H1 (cell line): ENCODE data around the gene LTBP1. TPM values are rescaled to one million over a fixed set of nuclear protein-coding genes. Genes with fewer than 3 reads are reported as not detected.

Source experiments
- CTCF ChIA-PET: fragments of 300-600 bp; sonication (Branson Sonifier 250); formaldehyde crosslinking; loops from one replicate; lab custom pipeline; 2021; ENCODE audit not compliant: partially characterized antibody; lab: Charles Lee
- POLR2A ChIA-PET: fragments of 300-600 bp; sonication (Branson Sonifier 250); formaldehyde crosslinking; loops from one replicate; lab custom pipeline; 2021; ENCODE audit warnings: inconsistent platforms; ENCODE audit not compliant: partially characterized antibody; lab: Charles Lee
- DNase-seq, 2 experiments: peaks; one replicate each; pipeline versions ENCODE4 v3.0.0 to v3.0.0-alpha.2; 2010 to 2022; ENCODE audit warnings: low spot score in 2 of 2, low read depth in 1 of 2, mixed read lengths in 1 of 2
- FAIRE-seq: peaks from 2 replicates; lab custom pipeline; 2011; peaks lifted over from hg19 to GRCh38; lab: Jason Lieb, UNC
- H2AFZ ChIP-seq: 2 replicates; pipeline ENCODE4 v1.8.1; 2012; ENCODE audit warnings: low read length, inconsistent platforms
- H2AK5ac ChIP-seq: 2 replicates; pipeline ENCODE4 v1.6.1; 2013; ENCODE audit warnings: low read depth, low read length
- H2BK120ac ChIP-seq: replicated peaks from 2 replicates; pipeline ENCODE3; 2013; ENCODE audit warnings: low read depth, low read length, inconsistent platforms
- H2BK12ac ChIP-seq: 2 replicates; pipeline ENCODE4 v1.6.1; 2013; ENCODE audit warnings: low read depth, low read length
- H2BK15ac ChIP-seq: 2 replicates; pipeline ENCODE4 v1.6.1; 2013; ENCODE audit warnings: low read length
- H2BK20ac ChIP-seq: 2 replicates; pipeline ENCODE4 v1.6.1; 2013; ENCODE audit warnings: low read length
- H2BK5ac ChIP-seq: 2 replicates; pipeline ENCODE4 v1.6.1; 2013; ENCODE audit warnings: low read depth, low read length
- H3K14ac ChIP-seq: 2 replicates; pipeline ENCODE4 v1.6.1; 2013; ENCODE audit warnings: inconsistent platforms; ENCODE audit not compliant: insufficient read length
- H3K18ac ChIP-seq: 2 replicates; pipeline ENCODE4 v1.6.1; 2013; ENCODE audit warnings: low read length; ENCODE audit errors: extremely low read depth
- H3K23ac ChIP-seq: 2 replicates; pipeline ENCODE4 v1.6.1; 2013; ENCODE audit warnings: inconsistent platforms; ENCODE audit not compliant: insufficient read length
- H3K23me2 ChIP-seq: 2 replicates; pipeline ENCODE4 v1.6.1; 2013; ENCODE audit warnings: low read depth, low read length
- H3K27ac ChIP-seq: 2 replicates; pipeline ENCODE4 v1.6.1; 2011; ENCODE audit warnings: low read depth, low read length, inconsistent platforms
- H3K27me3 ChIP-seq, 4 experiments: replicated peaks in 1 of 4; 1 replicate in 1 of 4; 2 replicates in 3 of 4; pipeline versions ENCODE4 v1.6.1 to v1.8.1; 2011 to 2013; ENCODE audit warnings: low read length in 3 of 4, mild to moderate bottlenecking in 3 of 4, inconsistent platforms in 2 of 4, mixed read lengths in 2 of 4, moderate library complexity in 1 of 4; ENCODE audit not compliant: control insufficient read depth in 3 of 4, insufficient read depth in 3 of 4; ENCODE audit errors: extremely low read depth in 1 of 4
- H3K36me3 ChIP-seq, 4 experiments: 2 replicates each; pipeline versions ENCODE4 v1.6.1 to v1.8.1; 2011 to 2013; ENCODE audit warnings: mild to moderate bottlenecking in 4 of 4, low read length in 3 of 4, moderate library complexity in 2 of 4, control low read depth in 1 of 4, inconsistent platforms in 1 of 4; ENCODE audit not compliant: insufficient read depth in 4 of 4, control insufficient read depth in 2 of 4
- H3K4ac ChIP-seq: replicated peaks from 2 replicates; pipeline ENCODE3; 2013; ENCODE audit warnings: low read length, low read depth, mixed read lengths, inconsistent platforms; ENCODE audit not compliant: insufficient read length
- H3K4me1 ChIP-seq, 4 experiments: replicated peaks in 1 of 4; 1 replicate in 1 of 4; 2 replicates in 3 of 4; pipeline versions ENCODE4 v1.6.1 to v1.8.1; 2011 to 2013; ENCODE audit warnings: low read length in 3 of 4, inconsistent platforms in 2 of 4, mixed read lengths in 1 of 4; ENCODE audit not compliant: insufficient read depth in 4 of 4, control insufficient read depth in 3 of 4
- H3K4me2 ChIP-seq, 2 experiments: 2 replicates each; pipeline versions ENCODE4 v1.6.1 to v1.8.1; 2011 to 2013; ENCODE audit warnings: low read depth in 2 of 2, low read length in 2 of 2, control low read depth in 1 of 2, inconsistent platforms in 1 of 2, mild to moderate bottlenecking in 1 of 2; ENCODE audit not compliant: insufficient read depth in 1 of 2
- H3K4me3 ChIP-seq, 4 experiments: fragments of 200-600, 300-600 bp in 1 of 4; sonication (generic), shearing (Covaris generic), sonication (Bioruptor Twin) in 1 of 4; 2 replicates each; pipeline versions ENCODE4 v1.5.1 to v1.8.1; 2011 to 2016; ENCODE audit warnings: low read length in 4 of 4, low read depth in 3 of 4, control low read depth in 2 of 4, inconsistent platforms in 2 of 4, mild to moderate bottlenecking in 2 of 4, mixed read lengths in 1 of 4, moderate library complexity in 1 of 4; ENCODE audit not compliant: insufficient read depth in 2 of 4; ENCODE audit errors: extremely low read depth in 1 of 4
- H3K56ac ChIP-seq: replicated peaks from 2 replicates; pipeline ENCODE3; 2013; ENCODE audit warnings: low read depth, mild to moderate bottlenecking, mixed read lengths, low read length, inconsistent platforms; ENCODE audit not compliant: insufficient read length
- H3K79me1 ChIP-seq: 2 replicates; pipeline ENCODE4 v1.6.1; 2013; ENCODE audit warnings: low read depth, low read length, control low read depth
- H3K79me2 ChIP-seq, 2 experiments: 2 replicates each; pipeline versions ENCODE4 v1.6.1 to v1.8.1; 2012 to 2013; ENCODE audit warnings: low read length in 2 of 2, mild to moderate bottlenecking in 2 of 2, inconsistent platforms in 1 of 2; ENCODE audit not compliant: insufficient read depth in 2 of 2, control insufficient read depth in 1 of 2
- H3K9ac ChIP-seq, 4 experiments: replicated peaks in 1 of 4; 1 replicate in 1 of 4; 2 replicates in 3 of 4; pipeline versions ENCODE4 v1.6.1 to v1.8.1; 2011 to 2013; ENCODE audit warnings: low read depth in 3 of 4, low read length in 3 of 4, control low read depth in 2 of 4, mild to moderate bottlenecking in 2 of 4, moderate library complexity in 2 of 4, inconsistent platforms in 1 of 4; ENCODE audit errors: extremely low read depth in 1 of 4
- H3K9me3 ChIP-seq, 2 experiments: 2 replicates each; pipeline versions ENCODE4 v1.6.1 to v1.8.1; 2012 to 2013; ENCODE audit warnings: mild to moderate bottlenecking in 2 of 2, moderate library complexity in 2 of 2, control low read depth in 1 of 2, inconsistent platforms in 1 of 2, low read depth in 1 of 2, low read length in 1 of 2, mixed read lengths in 1 of 2; ENCODE audit not compliant: insufficient read depth in 2 of 2
- H4K20me1 ChIP-seq, 2 experiments: replicated peaks in 1 of 2; 2 replicates each; pipeline versions ENCODE3 to v1.8.1; 2011 to 2013; ENCODE audit warnings: inconsistent platforms in 2 of 2, low read length in 2 of 2, mild to moderate bottlenecking in 1 of 2; ENCODE audit not compliant: insufficient read depth in 2 of 2, control insufficient read depth in 1 of 2
- H4K5ac ChIP-seq: 2 replicates; pipeline ENCODE4 v1.6.1; 2013; ENCODE audit warnings: low read length, low read depth, mixed read lengths, inconsistent platforms; ENCODE audit not compliant: insufficient read length
- H4K8ac ChIP-seq: 2 replicates; pipeline ENCODE4 v1.8.0; 2013; ENCODE audit warnings: mild to moderate bottlenecking, moderate library complexity, low read length, inconsistent platforms; ENCODE audit not compliant: insufficient read depth; ENCODE audit errors: extremely low read depth
- H4K91ac ChIP-seq: replicated peaks from 2 replicates; pipeline ENCODE3; 2013; ENCODE audit warnings: low read length, mixed read lengths, inconsistent platforms; ENCODE audit not compliant: insufficient read length
- CTCF ChIP-seq, 3 experiments: IDR thresholded peaks; 1 replicate in 2 of 3; 2 replicates in 1 of 3; pipeline versions ENCODE4 v1.5.1 to v1.6.1; 2011; ENCODE audit warnings: low read length in 3 of 3, mild to moderate bottlenecking in 3 of 3, inconsistent platforms in 2 of 3, low read depth in 1 of 3, moderate library complexity in 1 of 3; ENCODE audit not compliant: insufficient read depth in 1 of 3; ENCODE audit errors: control extremely low read depth in 1 of 3
- JUND ChIP-seq: IDR thresholded peaks from 2 replicates; pipeline ENCODE4 v1.6.1; 2011; ENCODE audit warnings: mild to moderate bottlenecking, improper control_type of control experiment, low read length
- MAX ChIP-seq: IDR thresholded peaks from 2 replicates; pipeline ENCODE4 v1.6.1; 2012; ENCODE audit warnings: inconsistent platforms
- POU5F1 ChIP-seq: IDR thresholded peaks from 2 replicates; pipeline ENCODE4 v1.6.1; 2011; ENCODE audit warnings: low read depth, mild to moderate bottlenecking, low read length, moderate library complexity
- RBBP5 ChIP-seq: IDR thresholded peaks from 2 replicates; pipeline ENCODE4 v1.7.1; 2012; ENCODE audit warnings: low read depth, mild to moderate bottlenecking, inconsistent platforms, low read length, moderate library complexity, borderline replicate concordance
- RNF2 ChIP-seq: fragments of 200-900, 300-1000 bp; sonication (generic); IDR thresholded peaks from 2 replicates; pipeline ENCODE4 v1.7.1; 2016; ENCODE audit warnings: borderline replicate concordance, low read depth, mild to moderate bottlenecking, antibody characterized with exemption, low read length; ENCODE audit not compliant: poor library complexity, severe bottlenecking; ENCODE audit errors: missing control alignments
- SIX5 ChIP-seq: IDR thresholded peaks from 2 replicates; pipeline ENCODE4 v1.6.1; 2011; ENCODE audit warnings: mild to moderate bottlenecking, low read depth, low read length
- WGBS, 2 experiments: shearing (Covaris generic) in 1 of 2; methylation state at CpG; one replicate each; pipeline versions ENCODE4 v1.1.6 to v1.1.7; 2013 to 2015; ENCODE audit warnings: low lambda C conversion rate in 2 of 2, mixed read lengths in 2 of 2, inconsistent platforms in 1 of 2, low coverage in 1 of 2, missing lambda C conversion rate in 1 of 2; ENCODE audit not compliant: insufficient replicate concordance in 2 of 2, insufficient coverage in 1 of 2, insufficient read length in 1 of 2; ENCODE audit errors: extremely low coverage in 1 of 2, missing lambda C conversion rate in 1 of 2; 5-methylcytosine and 5-hydroxymethylcytosine counted together
- polyA plus RNA-seq, 7 experiments: library from polyadenylated mRNA; depleted of rRNA in 3 of 7; stranded (reverse) in 5 of 7; unstranded in 2 of 7; fragments of >200 nt in 5 of 7; fragments of 200-250 nt in 2 of 7; gene quantifications; 1 replicate in 5 of 7; 2 replicates in 1 of 7; 4 replicates in 1 of 7; pipeline versions ENCODE4 v1.2.1 to v1.2.3, GENCODE V29; 2011 to 2013; ENCODE audit warnings: missing spikeins in 2 of 7, mixed read lengths in 2 of 7
- total RNA-seq: library from RNA; stranded (reverse); fragmentation: NEBNext Ultra II Directional; extraction: Animal tissue kit (Norgen Biotek cat#: 25700); gene quantifications from 2 replicates; pipeline ENCODE4 v1.2.1, GENCODE V29; 2021

Gene LTBP1
- total and polyA plus RNA-seq, 2 of the 8 experiments (the other 6 are each of a cell fraction or from before 2014, with no cell fraction given) = 15.4 to 24.7 TPM

GRCh38 chr2:33375054-33375453 is 428.3 kb downstream of the LTBP1 start:
- H4K20me1 ChIP-seq = no peaks in the 10 kb centered on the region
- H2BK20ac ChIP-seq = no peak overlapping the region
- ChIA-PET POLR2A (no interaction called here), CTCF (interaction anchor here (0.6 kb wide), 1 partner anchor 39 kb away, joined by 3 read pairs; no protein-coding TSS in a partner anchor)
- no peak overlapping the region for H3K4me2 ChIP-seq
- no peak overlapping the region for H3K9ac ChIP-seq
- WGBS, 2 experiments = 87% methylated on average over 7 of the region's 7 CpGs; no CpG with 5 or more reads in 1 of the 2 experiments
- H3K4me1 ChIP-seq = peaks cover 0 to 2% (median 0%) of the 10 kb centered on the region in 4 experiments; a peak in 1 of 7 replicates
- no peak overlapping the region for H2BK5ac ChIP-seq
- no peak overlapping the region for H3K4ac ChIP-seq
- H3K23me2 ChIP-seq = no peaks in the 10 kb centered on the region
- H3K4me3 ChIP-seq = no peak overlapping the region
- TF ChIP-seq SIX5 (no peak), RBBP5 (no peak), JUND (no peak), MAX (no peak), RNF2 (no peak), POU5F1 (no peak), CTCF (IDR thresholded peaks at IDR 0.05; ENCODE audit: control extremely low read depth in 1 of 3, insufficient read depth in 1 of 3, low read depth in 1 of 3, low read length in 3 of 3) (no peak)
- H2BK12ac ChIP-seq = no peak overlapping the region
- H3K79me1 ChIP-seq = no peaks in the 10 kb centered on the region
- no peaks in the 10 kb centered on the region for H3K27me3 ChIP-seq
- no peak overlapping the region for H3K14ac ChIP-seq
- no peak overlapping the region for H2BK120ac ChIP-seq
- FAIRE-seq = no peak
- DNase-seq = no peak
- H4K5ac ChIP-seq = no peak overlapping the region
- H2AK5ac ChIP-seq = no peak overlapping the region
- H3K56ac ChIP-seq = no peak overlapping the region
- H2BK15ac ChIP-seq = no peak overlapping the region
- no peak overlapping the region for H4K8ac ChIP-seq
- no peak overlapping the region for H3K27ac ChIP-seq
- no peak overlapping the region for H2AFZ ChIP-seq
- no peak overlapping the region for H3K23ac ChIP-seq
- no peaks in the 10 kb centered on the region for H3K9me3 ChIP-seq
- H3K18ac ChIP-seq = no peak overlapping the region
- H4K91ac ChIP-seq = no peak overlapping the region
- H3K36me3 ChIP-seq = no peaks in the 10 kb centered on the region
- no peaks in the 10 kb centered on the region for H3K79me2 ChIP-seq
